K562 (cell line): ENCODE results near the gene COMP. TPM values are rescaled to one million over a fixed set of nuclear protein-coding genes. Genes with fewer than 3 reads are reported as not detected.

Experiments used
- CXXC5 ChIP-seq: fragments of 250-450 bp; sonication (Bioruptor Pico); IDR thresholded peaks from 2 replicates; pipeline ENCODE4 v1.8.0; 2022; ENCODE audit warnings: inconsistent platforms, mild to moderate bottlenecking, moderate library complexity
- EP400 ChIP-seq: fragments of 450-650 bp; IDR thresholded peaks from 2 replicates; pipeline ENCODE4 v1.6.1; 2017; ENCODE audit warnings: antibody characterized with exemption, mild to moderate bottlenecking, moderate library complexity
- polyA plus RNA-seq, 8 experiments: library from polyadenylated mRNA; depleted of rRNA in 4 of 8; stranded (reverse) in 5 of 8; unstranded in 3 of 8; fragments of >200 nt; fragmentation: Nextera tagmentation in 2 of 8; fragmentation: Illumina TruSeq in 1 of 8; extraction: Ambion mirVana in 2 of 8; extraction: Trizol in 1 of 8; gene quantifications; 2 replicates each; pipeline versions ENCODE4 v1.2.1 to v1.2.3, GENCODE V29; 2011 to 2014; ENCODE audit warnings: inconsistent platforms in 1 of 8, missing spikeins in 1 of 8
- total RNA-seq, 7 experiments: library from RNA; depleted of rRNA in 6 of 7; stranded (reverse); fragments of >200 nt in 6 of 7; fragmentation: Illumina TruSeq in 2 of 7; extraction: Trizol in 2 of 7; gene quantifications; 2 replicates each; pipeline versions ENCODE4 v1.2.1 to v1.2.3, GENCODE V29; 2011 to 2021; ENCODE audit warnings: low replicate concordance in 1 of 7
- TF ChIP-seq, protein P1 (sequence below): sonication (generic); formaldehyde crosslinking; IDR thresholded peaks from 2 replicates; pipeline ENCODE4 v1.8.0; 2022; ENCODE audit warnings: mild to moderate bottlenecking, missing genetic modification reagents
- TF ChIP-seq, protein P2 (sequence below), 2 experiments: IDR thresholded peaks; 2 replicates each; pipeline ENCODE4 v1.6.1; 2012; ENCODE audit warnings: improper control_type of control experiment in 2 of 2, low read depth in 2 of 2, low read length in 2 of 2, borderline replicate concordance in 1 of 2
- TF ChIP-seq, protein P3 (sequence below): IDR thresholded peaks from 2 replicates; pipeline ENCODE4 v1.6.1; 2016; ENCODE audit warnings: missing genetic modification characterization, missing compliant biosample characterization

COMP gene
- total and polyA plus RNA-seq, 9 of the 15 experiments (the other 6 are each of a cell fraction or from before 2014, with no cell fraction given): 0.07 TPM; not detected in 8

DNA sequence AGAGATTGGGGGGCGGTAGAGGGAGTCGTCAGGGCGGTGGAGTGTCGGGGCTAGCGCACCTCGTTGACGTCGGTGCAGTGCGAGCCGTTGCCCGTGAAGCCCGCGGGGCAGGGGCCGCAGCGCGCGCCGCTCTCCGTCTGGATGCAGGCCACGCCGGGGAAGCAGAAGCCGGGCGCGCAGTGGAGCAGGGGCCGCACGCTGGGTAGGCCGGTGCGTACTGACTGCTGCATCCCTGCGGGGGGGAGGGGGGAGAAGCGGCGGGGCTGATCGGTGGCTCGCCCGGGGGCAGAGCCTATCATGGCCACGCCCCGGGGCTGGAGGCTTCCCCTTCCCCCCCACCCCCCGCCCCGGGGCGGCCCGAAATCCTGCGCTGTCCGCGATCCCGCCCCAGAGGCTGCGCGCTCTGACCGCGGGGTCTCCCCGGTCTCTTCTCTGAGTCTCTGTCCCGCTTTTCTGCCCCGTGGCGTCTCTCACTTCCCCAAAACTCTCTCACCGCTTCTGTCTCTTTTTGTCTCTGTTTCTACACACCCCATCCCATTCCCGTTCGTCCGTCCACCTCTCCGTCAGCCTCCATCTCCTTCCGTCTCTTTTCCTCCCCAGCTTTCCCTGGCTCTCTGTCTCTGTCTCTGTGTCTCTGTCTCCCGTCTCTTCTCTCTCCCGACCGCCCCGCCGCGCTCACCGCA lies 1.1 kb downstream of the COMP start (continued):
- TF ChIP-seq, protein P1, sequence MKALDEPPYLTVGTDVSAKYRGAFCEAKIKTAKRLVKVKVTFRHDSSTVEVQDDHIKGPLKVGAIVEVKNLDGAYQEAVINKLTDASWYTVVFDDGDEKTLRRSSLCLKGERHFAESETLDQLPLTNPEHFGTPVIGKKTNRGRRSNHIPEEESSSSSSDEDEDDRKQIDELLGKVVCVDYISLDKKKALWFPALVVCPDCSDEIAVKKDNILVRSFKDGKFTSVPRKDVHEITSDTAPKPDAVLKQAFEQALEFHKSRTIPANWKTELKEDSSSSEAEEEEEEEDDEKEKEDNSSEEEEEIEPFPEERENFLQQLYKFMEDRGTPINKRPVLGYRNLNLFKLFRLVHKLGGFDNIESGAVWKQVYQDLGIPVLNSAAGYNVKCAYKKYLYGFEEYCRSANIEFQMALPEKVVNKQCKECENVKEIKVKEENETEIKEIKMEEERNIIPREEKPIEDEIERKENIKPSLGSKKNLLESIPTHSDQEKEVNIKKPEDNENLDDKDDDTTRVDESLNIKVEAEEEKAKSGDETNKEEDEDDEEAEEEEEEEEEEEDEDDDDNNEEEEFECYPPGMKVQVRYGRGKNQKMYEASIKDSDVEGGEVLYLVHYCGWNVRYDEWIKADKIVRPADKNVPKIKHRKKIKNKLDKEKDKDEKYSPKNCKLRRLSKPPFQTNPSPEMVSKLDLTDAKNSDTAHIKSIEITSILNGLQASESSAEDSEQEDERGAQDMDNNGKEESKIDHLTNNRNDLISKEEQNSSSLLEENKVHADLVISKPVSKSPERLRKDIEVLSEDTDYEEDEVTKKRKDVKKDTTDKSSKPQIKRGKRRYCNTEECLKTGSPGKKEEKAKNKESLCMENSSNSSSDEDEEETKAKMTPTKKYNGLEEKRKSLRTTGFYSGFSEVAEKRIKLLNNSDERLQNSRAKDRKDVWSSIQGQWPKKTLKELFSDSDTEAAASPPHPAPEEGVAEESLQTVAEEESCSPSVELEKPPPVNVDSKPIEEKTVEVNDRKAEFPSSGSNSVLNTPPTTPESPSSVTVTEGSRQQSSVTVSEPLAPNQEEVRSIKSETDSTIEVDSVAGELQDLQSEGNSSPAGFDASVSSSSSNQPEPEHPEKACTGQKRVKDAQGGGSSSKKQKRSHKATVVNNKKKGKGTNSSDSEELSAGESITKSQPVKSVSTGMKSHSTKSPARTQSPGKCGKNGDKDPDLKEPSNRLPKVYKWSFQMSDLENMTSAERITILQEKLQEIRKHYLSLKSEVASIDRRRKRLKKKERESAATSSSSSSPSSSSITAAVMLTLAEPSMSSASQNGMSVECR (CRISPR knock-in tag): 0 out of 2 replicates have a peak, but pooled peaks have one; percentile 35
- 0 out of 2 replicates have a peak, but pooled peaks have one; percentile 11 for TF ChIP-seq CXXC5 (CRISPR knock-in tag)
- TF ChIP-seq EP400: no peak
- TF ChIP-seq, protein P2, sequence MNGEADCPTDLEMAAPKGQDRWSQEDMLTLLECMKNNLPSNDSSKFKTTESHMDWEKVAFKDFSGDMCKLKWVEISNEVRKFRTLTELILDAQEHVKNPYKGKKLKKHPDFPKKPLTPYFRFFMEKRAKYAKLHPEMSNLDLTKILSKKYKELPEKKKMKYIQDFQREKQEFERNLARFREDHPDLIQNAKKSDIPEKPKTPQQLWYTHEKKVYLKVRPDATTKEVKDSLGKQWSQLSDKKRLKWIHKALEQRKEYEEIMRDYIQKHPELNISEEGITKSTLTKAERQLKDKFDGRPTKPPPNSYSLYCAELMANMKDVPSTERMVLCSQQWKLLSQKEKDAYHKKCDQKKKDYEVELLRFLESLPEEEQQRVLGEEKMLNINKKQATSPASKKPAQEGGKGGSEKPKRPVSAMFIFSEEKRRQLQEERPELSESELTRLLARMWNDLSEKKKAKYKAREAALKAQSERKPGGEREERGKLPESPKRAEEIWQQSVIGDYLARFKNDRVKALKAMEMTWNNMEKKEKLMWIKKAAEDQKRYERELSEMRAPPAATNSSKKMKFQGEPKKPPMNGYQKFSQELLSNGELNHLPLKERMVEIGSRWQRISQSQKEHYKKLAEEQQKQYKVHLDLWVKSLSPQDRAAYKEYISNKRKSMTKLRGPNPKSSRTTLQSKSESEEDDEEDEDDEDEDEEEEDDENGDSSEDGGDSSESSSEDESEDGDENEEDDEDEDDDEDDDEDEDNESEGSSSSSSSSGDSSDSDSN (IDR thresholded peaks at IDR 0.05; ENCODE audit: borderline replicate concordance in 1 of 2, low read depth in 2 of 2, low read length in 2 of 2): 0 out of 4 replicates have a peak, but pooled peaks of 1 of the 2 experiments have one; percentile 26
- TF ChIP-seq, protein P3, sequence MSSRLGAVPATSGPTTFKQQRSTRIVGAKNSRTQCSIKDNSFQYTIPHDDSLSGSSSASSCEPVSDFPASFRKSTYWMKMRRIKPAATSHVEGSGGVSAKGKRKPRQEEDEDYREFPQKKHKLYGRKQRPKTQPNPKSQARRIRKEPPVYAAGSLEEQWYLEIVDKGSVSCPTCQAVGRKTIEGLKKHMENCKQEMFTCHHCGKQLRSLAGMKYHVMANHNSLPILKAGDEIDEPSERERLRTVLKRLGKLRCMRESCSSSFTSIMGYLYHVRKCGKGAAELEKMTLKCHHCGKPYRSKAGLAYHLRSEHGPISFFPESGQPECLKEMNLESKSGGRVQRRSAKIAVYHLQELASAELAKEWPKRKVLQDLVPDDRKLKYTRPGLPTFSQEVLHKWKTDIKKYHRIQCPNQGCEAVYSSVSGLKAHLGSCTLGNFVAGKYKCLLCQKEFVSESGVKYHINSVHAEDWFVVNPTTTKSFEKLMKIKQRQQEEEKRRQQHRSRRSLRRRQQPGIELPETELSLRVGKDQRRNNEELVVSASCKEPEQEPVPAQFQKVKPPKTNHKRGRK (tag): peak; percentile 25; the same call in 1 of the 2 replicates
